GM18505 (cell line): ENCODE data around the gene CD70.
"Not testable (repeated sequence)": the region's sequence is repeated elsewhere in the genome, so short reads cannot be mapped to it uniquely, and the experiment has no call there.

ENCODE experiments used
- ATAC-seq: cut with Tn5 transposase; IDR thresholded peaks from one replicate; pipeline ENCODE4 v1.9.1; 2021; ENCODE audit not compliant: unreplicated experiment
- POLR2A ChIP-seq: IDR thresholded peaks from 4 replicates; pipeline ENCODE4 v1.6.1; 2011; ENCODE audit warnings: borderline replicate concordance; ENCODE audit not compliant: insufficient read depth, insufficient read length; ENCODE audit errors: extremely low read depth

CD70 gene, protein sequence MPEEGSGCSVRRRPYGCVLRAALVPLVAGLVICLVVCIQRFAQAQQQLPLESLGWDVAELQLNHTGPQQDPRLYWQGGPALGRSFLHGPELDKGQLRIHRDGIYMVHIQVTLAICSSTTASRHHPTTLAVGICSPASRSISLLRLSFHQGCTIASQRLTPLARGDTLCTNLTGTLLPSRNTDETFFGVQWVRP

DNA sequence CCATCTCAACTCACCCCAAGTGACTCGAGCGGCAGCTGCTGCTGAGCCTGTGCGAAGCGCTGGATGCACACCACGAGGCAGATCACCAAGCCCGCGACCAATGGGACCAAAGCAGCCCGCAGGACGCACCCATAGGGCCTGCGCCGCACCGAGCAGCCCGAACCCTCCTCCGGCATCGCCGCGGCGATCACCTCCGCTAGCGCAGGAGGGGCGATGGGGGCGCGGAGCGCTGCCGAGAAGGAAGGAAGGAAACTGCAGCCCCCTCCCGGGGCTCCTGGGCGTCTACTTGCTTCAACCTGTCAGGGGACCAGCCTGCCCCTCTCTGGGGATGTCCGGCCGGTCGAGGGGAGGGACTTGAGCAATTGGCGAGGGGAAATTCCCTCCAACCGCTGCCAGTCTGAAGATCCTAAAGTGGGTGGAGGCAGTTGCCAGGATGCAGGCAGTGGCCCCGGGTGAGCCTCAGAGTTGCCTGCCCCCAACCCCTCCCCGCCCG lies at the start of gene CD70:
TSS of gene CD70 (minus strand) at position 324 of the 493 bp plus-strand sequence. CDS start at position 176, 148 bp downstream.
- TF ChIP-seq POLR2A, result peak; percentile 96
- peak; percentile 42 for ATAC-seq

DNA sequence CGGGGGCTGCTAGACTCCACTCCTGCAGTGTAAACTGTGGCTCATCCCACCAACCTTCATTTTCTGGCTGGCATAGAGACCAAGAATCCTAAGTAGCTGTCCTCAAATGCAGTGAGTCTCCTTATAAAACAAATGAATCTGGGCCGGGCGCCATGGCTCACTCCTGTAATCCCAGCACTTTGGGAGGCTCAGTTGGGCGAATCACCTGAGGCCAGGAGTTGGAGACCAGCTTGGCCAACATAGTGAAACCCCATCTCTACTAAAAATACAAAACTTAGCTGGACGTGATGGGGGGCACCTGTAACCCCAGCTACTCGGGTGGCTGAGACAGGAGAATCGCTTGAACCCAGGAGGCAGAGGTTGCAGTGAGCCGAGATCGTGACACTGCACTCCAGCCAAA lies 49.4 kb upstream of the CD70 start:
- not testable (repeated sequence) for ATAC-seq

GRCh38 chr19:6639439-6639838 lies 48.5 kb upstream of the CD70 start:
- no peak for ATAC-seq

GRCh38 chr19:6633456-6633813 lies 42.5 kb upstream of the CD70 start:
- not testable (repeated sequence) for ATAC-seq

More at GRCh38 chr19:6639439-6639838, 48.5 kb upstream of the CD70 start:
- TF ChIP-seq POLR2A, result no peak

DNA sequence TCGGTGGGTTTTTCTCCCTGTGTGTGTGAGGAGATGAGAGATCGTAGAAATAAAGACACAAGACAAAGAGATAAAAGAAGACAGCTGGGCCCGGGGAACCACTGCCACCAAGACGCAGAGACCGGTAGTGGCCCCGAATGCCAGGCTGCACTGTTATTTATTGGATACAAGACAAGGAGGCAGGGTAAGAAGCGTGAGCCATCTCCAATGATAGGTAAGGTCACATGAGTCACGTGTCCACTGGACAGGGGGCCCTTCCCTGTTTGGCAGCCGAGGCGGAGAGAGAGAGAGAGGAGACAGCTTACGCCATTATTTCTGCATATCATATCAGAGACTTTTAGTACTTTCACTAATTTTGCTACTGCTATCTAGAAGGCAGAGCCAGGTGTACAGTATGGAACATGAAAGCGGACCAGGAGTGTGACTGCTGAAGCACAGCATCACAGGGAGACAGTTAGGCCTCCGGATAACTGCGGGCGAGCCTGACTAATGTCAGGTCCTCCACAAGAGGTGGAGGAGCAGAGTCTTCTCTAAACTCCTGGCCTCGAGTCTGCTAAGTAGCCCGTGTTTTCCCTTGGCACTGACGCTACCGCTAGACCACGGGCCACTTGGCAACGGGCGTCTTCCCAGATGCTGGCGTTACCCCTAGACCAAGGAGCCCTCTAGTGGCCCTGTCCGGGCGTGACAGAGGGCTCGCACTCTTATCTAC lies 42.0 kb upstream of the CD70 start:
- not testable (repeated sequence) for ATAC-seq

DNA sequence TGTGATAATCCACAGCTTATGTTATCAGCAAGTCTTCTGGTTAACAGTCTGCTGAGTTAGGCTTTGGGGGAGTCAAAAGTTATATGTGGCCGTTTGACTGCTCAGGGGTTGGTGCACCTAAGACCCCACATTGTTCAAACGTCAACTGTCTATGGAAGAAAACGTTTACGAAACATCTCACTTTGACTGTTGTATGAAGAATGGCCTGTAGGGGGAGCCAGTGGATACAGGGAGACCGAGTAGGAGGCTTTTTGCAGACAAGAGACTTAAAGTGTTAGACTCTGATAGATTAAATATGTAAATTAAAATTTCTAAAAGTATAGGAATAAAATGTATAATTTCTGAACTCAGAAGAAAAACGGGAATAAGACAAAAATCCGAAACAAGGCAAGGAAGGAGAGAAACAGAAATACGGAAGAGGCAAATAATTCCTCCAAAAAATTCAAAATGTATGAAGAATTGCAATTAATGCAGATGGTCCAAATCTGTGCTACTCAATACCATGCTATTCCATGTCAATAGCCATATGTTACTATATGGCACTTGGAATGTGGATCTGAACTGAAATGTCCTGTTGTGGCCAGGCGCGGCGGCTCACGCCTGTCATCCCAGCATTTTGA lies 41.2 kb upstream of the CD70 start:
- ATAC-seq, result no peak
- no peak for TF ChIP-seq POLR2A

- ATAC-seq, result no peak
- no peak for TF ChIP-seq POLR2A
These were observed 35.8 kb upstream of the CD70 start for GRCh38 chr19:6626764-6627163.

DNA sequence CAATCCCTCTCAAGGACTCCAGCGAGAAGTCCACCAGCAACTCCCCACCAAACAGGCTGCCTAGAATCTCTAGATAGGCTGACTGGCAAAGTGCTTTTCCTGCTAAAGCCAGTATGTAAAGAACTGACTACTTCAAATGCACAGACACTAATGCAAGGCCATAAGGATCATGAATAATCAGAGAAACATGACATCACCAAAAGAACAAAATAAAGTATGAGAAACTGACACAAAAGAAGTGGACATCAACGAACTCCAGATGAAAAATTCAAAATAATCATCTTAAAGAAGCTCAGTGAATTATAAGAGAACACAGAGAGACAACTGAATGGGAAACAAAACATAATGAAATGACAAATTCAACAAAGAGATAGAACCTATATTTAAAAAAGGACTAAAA lies 26.4 kb upstream of the CD70 start:
- TF ChIP-seq POLR2A, result no peak
- no peak for ATAC-seq

DNA sequence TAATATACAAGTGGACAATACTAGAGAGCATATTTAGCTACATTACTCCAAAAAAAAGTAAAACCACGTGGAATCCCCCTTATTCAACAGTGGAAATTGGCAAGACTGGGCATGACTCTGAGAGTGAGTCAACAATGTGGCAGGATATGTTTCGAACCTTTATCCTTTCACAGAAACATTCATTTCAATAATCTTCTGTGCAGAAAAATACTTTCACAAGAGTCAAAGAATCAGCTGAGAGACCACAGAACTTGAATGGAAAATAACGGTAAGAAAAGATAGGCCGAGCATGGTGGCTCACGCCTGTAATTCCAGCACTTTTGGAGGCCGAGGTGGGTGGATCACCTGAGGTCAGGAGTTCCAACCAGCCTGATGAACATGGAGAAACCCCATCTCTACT lies 25.1 kb upstream of the CD70 start:
- TF ChIP-seq POLR2A, result no peak
- no peak for ATAC-seq

DNA sequence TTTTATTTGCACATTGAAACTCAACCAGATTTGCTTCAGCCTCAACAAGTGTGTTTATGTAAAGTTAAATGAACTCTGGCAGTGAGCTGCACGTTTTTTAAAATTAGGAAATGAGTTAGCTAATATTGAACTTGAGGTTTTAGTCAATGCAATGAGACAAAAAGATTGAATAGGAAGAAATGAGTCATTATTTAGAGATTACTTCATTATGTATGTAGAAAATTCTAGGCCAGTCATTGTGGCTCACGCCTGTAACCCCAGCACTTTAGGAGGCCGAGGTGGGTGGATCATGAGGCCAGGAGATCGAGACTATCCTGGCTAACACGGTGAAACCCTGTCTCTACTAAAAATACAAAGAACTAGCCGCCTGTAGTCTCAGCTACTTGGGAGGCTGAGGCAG lies 22.8 kb upstream of the CD70 start:
- ATAC-seq, result no peak
- TF ChIP-seq POLR2A, result no peak

- ATAC-seq, result no peak
- no peak for TF ChIP-seq POLR2A
These were observed 20.2 kb upstream of the CD70 start for GRCh38 chr19:6610934-6611852.

DNA sequence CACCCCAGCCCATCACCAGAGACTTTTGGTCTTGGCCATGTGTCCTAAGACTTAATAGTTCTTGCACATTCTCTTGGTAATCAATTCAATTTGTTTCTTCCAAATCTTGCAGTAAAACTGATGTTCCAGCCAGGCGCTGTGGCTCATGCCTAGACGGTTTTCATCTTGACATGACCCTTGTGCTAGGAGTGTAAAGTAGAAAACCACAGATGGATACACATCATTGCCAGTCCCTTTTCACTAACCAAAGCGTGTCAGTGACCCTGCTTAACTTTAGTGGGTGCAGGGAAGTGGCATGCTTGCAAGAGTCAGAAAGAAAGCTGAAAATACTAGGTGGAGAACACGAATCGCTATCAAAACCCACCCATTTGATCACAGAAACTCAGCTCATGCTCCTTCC lies 18.0 kb upstream of the CD70 start:
- no peak for TF ChIP-seq POLR2A

GRCh38 chr19:6608146-6608545 lies 17.2 kb upstream of the CD70 start:
- not testable (repeated sequence) for ATAC-seq

More for the DNA sequence above, 18.0 kb upstream of the CD70 start:
- ATAC-seq, result no peak

GRCh38 chr19:6606276-6607070 lies 15.5 kb upstream of the CD70 start:
- not testable (repeated sequence) for ATAC-seq
